Fibroblast of skin of left quadriceps (primary cell): Measurements from ENCODE around the gene POLR3E.

Experiments used
- DNase-seq, 2 experiments: peaks; one replicate each; pipeline ENCODE4 v3.0.0-alpha.2; 2013; ENCODE audit warnings: low read depth in 2 of 2

The POLR3E gene

GRCh38 chr16:22297114-22297870 is at the start of gene POLR3E:
Gene POLR3E (plus strand): TSS chr16:22297409. CDS start chr16:22302969, 5,560 bp downstream.
- peak; percentile 96 to 97 for DNase-seq

GRCh38 chr16:22250522-22250921 is 46.7 kb upstream of the POLR3E start:
- DNase-seq: no peak

- DNase-seq: no peak
These were observed 44.9 kb upstream of the POLR3E start for GRCh38 chr16:22252317-22252716.

GRCh38 chr16:22253272-22253671 is 43.9 kb upstream of the POLR3E start:
- DNase-seq: no peak

GRCh38 chr16:22255335-22255734 is 41.9 kb upstream of the POLR3E start:
- DNase-seq: no peak

GRCh38 chr16:22257440-22257839 is 39.8 kb upstream of the POLR3E start:
- DNase-seq: no peak

- DNase-seq: no peak
These were observed 36.7 kb upstream of the POLR3E start for GRCh38 chr16:22260490-22260889.

- no peak for DNase-seq
These were observed 34.7 kb upstream of the POLR3E start for GRCh38 chr16:22262460-22262859.

GRCh38 chr16:22264786-22265185 is 32.4 kb upstream of the POLR3E start:
- DNase-seq: no peak

- DNase-seq: no peak
These were observed 31.9 kb upstream of the POLR3E start for GRCh38 chr16:22265351-22265750.

GRCh38 chr16:22266546-22266945 is 30.7 kb upstream of the POLR3E start:
- no peak for DNase-seq

- no peak for DNase-seq
These were observed 29.4 kb upstream of the POLR3E start for GRCh38 chr16:22267764-22268163.

- DNase-seq: no peak
These were observed 26.7 kb upstream of the POLR3E start for GRCh38 chr16:22270525-22270924.

- DNase-seq: no peak
These were observed 24.1 kb upstream of the POLR3E start for GRCh38 chr16:22272870-22273650.

GRCh38 chr16:22274916-22275315 is 22.3 kb upstream of the POLR3E start:
- DNase-seq: no peak

- no peak for DNase-seq
These were observed 18.6 kb upstream of the POLR3E start for GRCh38 chr16:22278441-22279230.

- DNase-seq: no peak
These were observed 14.8 kb upstream of the POLR3E start for GRCh38 chr16:22282254-22282892.

GRCh38 chr16:22284637-22285036 is 12.6 kb upstream of the POLR3E start:
- peak; percentile 20 to 32 for DNase-seq

- DNase-seq: no peak
These were observed 12.1 kb upstream of the POLR3E start for GRCh38 chr16:22285080-22285479.

GRCh38 chr16:22291020-22291419 is 6.2 kb upstream of the POLR3E start:
- DNase-seq: no peak

- peak; percentile 42 to 43 for DNase-seq
These were observed 5.3 kb upstream of the POLR3E start for GRCh38 chr16:22291860-22292318.

GRCh38 chr16:22292320-22292719 is 4.9 kb upstream of the POLR3E start:
- DNase-seq: no peak
